ENCODE results near the gene CHST13.

Gene CHST13, protein sequence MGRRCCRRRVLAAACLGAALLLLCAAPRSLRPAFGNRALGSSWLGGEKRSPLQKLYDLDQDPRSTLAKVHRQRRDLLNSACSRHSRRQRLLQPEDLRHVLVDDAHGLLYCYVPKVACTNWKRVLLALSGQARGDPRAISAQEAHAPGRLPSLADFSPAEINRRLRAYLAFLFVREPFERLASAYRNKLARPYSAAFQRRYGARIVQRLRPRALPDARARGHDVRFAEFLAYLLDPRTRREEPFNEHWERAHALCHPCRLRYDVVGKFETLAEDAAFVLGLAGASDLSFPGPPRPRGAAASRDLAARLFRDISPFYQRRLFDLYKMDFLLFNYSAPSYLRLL

GRCh38 chr3:126523745-126524428, at the start of gene CHST13:
Gene CHST13, plus strand, starts transcription at chr3:126524155. Its CDS starts 178 bp downstream, at chr3:126524333.
- H3K36me3 ChIP-seq (ENCODE audit: insufficient read depth, low read length): no peaks in the 10 kb centered on the region
- H3K4me1 ChIP-seq (ENCODE audit: insufficient read depth, low read length, poor library complexity, severe bottlenecking): peaks cover 57% of the 10 kb centered on the region
- H3K79me2 ChIP-seq (ENCODE audit: insufficient read depth, low read length): no peaks in the 10 kb centered on the region
- H3K9ac ChIP-seq (ENCODE audit: low read depth, low read length, poor library complexity, severe bottlenecking): peak within 1 kb of the TSS; percentile 59
- H3F3A ChIP-seq (ENCODE audit: low read depth): no peaks in the 10 kb centered on the region
- H3K4me3 ChIP-seq (ENCODE audit: low read length, poor library complexity, severe bottlenecking): peak within 1 kb of the TSS; percentile 67
- H3K4me2 ChIP-seq (ENCODE audit: low read depth, low read length, poor library complexity, severe bottlenecking): peak within 1 kb of the TSS; percentile 68
- H3K9me3 ChIP-seq (ENCODE audit: insufficient read depth, low read depth, low read length): no peaks in the 10 kb centered on the region
- H4K20me1 ChIP-seq (ENCODE audit: insufficient read depth, low read length, poor library complexity, severe bottlenecking): no peaks in the 10 kb centered on the region
- TF ChIP-seq, protein P1, sequence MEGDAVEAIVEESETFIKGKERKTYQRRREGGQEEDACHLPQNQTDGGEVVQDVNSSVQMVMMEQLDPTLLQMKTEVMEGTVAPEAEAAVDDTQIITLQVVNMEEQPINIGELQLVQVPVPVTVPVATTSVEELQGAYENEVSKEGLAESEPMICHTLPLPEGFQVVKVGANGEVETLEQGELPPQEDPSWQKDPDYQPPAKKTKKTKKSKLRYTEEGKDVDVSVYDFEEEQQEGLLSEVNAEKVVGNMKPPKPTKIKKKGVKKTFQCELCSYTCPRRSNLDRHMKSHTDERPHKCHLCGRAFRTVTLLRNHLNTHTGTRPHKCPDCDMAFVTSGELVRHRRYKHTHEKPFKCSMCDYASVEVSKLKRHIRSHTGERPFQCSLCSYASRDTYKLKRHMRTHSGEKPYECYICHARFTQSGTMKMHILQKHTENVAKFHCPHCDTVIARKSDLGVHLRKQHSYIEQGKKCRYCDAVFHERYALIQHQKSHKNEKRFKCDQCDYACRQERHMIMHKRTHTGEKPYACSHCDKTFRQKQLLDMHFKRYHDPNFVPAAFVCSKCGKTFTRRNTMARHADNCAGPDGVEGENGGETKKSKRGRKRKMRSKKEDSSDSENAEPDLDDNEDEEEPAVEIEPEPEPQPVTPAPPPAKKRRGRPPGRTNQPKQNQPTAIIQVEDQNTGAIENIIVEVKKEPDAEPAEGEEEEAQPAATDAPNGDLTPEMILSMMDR (conservative IDR thresholded peaks at IDR 0.05; ENCODE audit: low read length): no peak
- TF ChIP-seq EZH2phosphoT487 (IDR thresholded peaks at IDR 0.05; ENCODE audit: borderline replicate concordance): no peak
- peak within 1 kb of the TSS; percentile 45; the same call in 1 of the 2 replicates for H2AFZ ChIP-seq (ENCODE audit: low read length)
- H3K9me2 ChIP-seq (replicated peaks; ENCODE audit: low read depth, low read length): no peaks in the 10 kb centered on the region
- no peaks in the 10 kb centered on the region for H3K27me3 ChIP-seq (ENCODE audit: insufficient read depth, low read length, poor library complexity, severe bottlenecking)

- no peaks in the 10 kb centered on the region for H3K27me3 ChIP-seq (ENCODE audit: insufficient read depth, low read length, poor library complexity, severe bottlenecking)
- peak overlapping the region; percentile 81 for H3K4me3 ChIP-seq (ENCODE audit: low read length, poor library complexity, severe bottlenecking)
- H2AFZ ChIP-seq (ENCODE audit: low read length): no peak overlapping the region
- H4K20me1 ChIP-seq (ENCODE audit: insufficient read depth, low read length, poor library complexity, severe bottlenecking): peaks cover 52% of the 10 kb centered on the region
- peaks cover 4% of the 10 kb centered on the region; the same call in 1 of the 2 replicates for H3F3A ChIP-seq (ENCODE audit: low read depth)
- peak overlapping the region; percentile 90 for H3K9ac ChIP-seq (ENCODE audit: low read depth, low read length, poor library complexity, severe bottlenecking)
- TF ChIP-seq EZH2phosphoT487 (IDR thresholded peaks at IDR 0.05; ENCODE audit: borderline replicate concordance): no peak
- TF ChIP-seq, protein P1 (conservative IDR thresholded peaks at IDR 0.05; ENCODE audit: low read length): no peak; the same call in 1 of the 2 replicates
- H3K4me1 ChIP-seq (ENCODE audit: insufficient read depth, low read length, poor library complexity, severe bottlenecking): peaks cover 45% of the 10 kb centered on the region
- H3K4me2 ChIP-seq (ENCODE audit: low read depth, low read length, poor library complexity, severe bottlenecking): peak overlapping the region; percentile 94
- H3K9me3 ChIP-seq (ENCODE audit: insufficient read depth, low read depth, low read length): no peaks in the 10 kb centered on the region
- H3K9me2 ChIP-seq (replicated peaks; ENCODE audit: low read depth, low read length): no peaks in the 10 kb centered on the region
- peaks cover 19% of the 10 kb centered on the region for H3K36me3 ChIP-seq (ENCODE audit: insufficient read depth, low read length)
- H3K79me2 ChIP-seq (ENCODE audit: insufficient read depth, low read length): peaks cover 54% of the 10 kb centered on the region
Measured at GRCh38 chr3:126474498-126475412, 49.2 kb upstream of the CHST13 start.

- peaks cover 44% of the 10 kb centered on the region for H4K20me1 ChIP-seq (ENCODE audit: insufficient read depth, low read length, poor library complexity, severe bottlenecking)
- H3K9ac ChIP-seq (ENCODE audit: low read depth, low read length, poor library complexity, severe bottlenecking): peak within 1 kb of the TSS; percentile 90
- H3K27me3 ChIP-seq (ENCODE audit: insufficient read depth, low read length, poor library complexity, severe bottlenecking): no peaks in the 10 kb centered on the region
- H3K4me1 ChIP-seq (ENCODE audit: insufficient read depth, low read length, poor library complexity, severe bottlenecking): peaks cover 38% of the 10 kb centered on the region
- no peaks in the 10 kb centered on the region for H3K9me3 ChIP-seq (ENCODE audit: insufficient read depth, low read depth, low read length)
- peaks cover 11% of the 10 kb centered on the region for H3K36me3 ChIP-seq (ENCODE audit: insufficient read depth, low read length)
- peak within 1 kb of the TSS; percentile 81 for H3K4me3 ChIP-seq (ENCODE audit: low read length, poor library complexity, severe bottlenecking)
- H3K9me2 ChIP-seq (replicated peaks; ENCODE audit: low read depth, low read length): no peaks in the 10 kb centered on the region
- peak within 1 kb of the TSS; percentile 94 for H3K4me2 ChIP-seq (ENCODE audit: low read depth, low read length, poor library complexity, severe bottlenecking)
- no peak for TF ChIP-seq EZH2phosphoT487 (IDR thresholded peaks at IDR 0.05; ENCODE audit: borderline replicate concordance)
- TF ChIP-seq, protein P1 (conservative IDR thresholded peaks at IDR 0.05; ENCODE audit: low read length): peak; percentile 39
- H3F3A ChIP-seq (ENCODE audit: low read depth): peaks cover 4% of the 10 kb centered on the region; the same call in 1 of the 2 replicates
- H3K79me2 ChIP-seq (ENCODE audit: insufficient read depth, low read length): peaks cover 46% of the 10 kb centered on the region
- peak within 1 kb of the TSS; percentile 75 for H2AFZ ChIP-seq (ENCODE audit: low read length)
Measured at GRCh38 chr3:126475413-126476114, 48.4 kb upstream of the CHST13 start, which contains the start of gene ZXDC. Gene ZXDC, minus strand, starts transcription at chr3:126475891. Its CDS starts 26 bp downstream, at chr3:126475865.

Measured in Loucy (cell line).